GM19467 (cell line): ENCODE results near the gene OR1E2.
"Not testable (repeated sequence)": the region's sequence is repeated elsewhere in the genome, so short reads cannot be mapped to it uniquely, and the experiment has no call there.

Source experiments
- ATAC-seq: cut with Tn5 transposase; IDR thresholded peaks from one replicate; pipeline ENCODE4 v1.9.1; 2021; ENCODE audit warnings: mild to moderate bottlenecking, moderate library complexity; ENCODE audit not compliant: unreplicated experiment

The OR1E2 gene

GRCh38 chr17:3433741-3434140 is at the start of gene OR1E2:
TSS of gene OR1E2 (minus strand) at chr17:3433841. CDS start at chr17:3433841, 0 bp downstream.
- ATAC-seq: no peak

DNA sequence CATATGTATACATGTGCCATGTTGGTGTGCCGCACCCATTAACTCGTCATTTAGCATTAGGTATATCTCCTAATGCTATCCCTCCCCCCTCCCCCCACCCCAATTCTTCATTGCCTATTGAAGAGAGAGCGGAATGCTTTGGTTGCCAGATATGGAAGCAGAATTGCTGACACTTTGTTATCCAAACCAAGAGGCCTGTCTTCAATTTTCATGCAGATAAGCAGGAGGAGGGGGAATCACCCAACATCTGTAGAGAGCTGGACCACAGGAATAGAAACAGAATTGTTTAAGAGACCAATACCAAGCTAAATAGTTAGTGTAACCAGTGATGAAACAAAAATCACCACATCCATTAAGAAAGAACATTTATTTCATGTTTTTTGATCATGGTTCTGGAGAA is 49.2 kb upstream of the OR1E2 start:
- no peak for ATAC-seq

- ATAC-seq: no peak
Observed at GRCh38 chr17:3479988-3480387, 46.3 kb upstream of the OR1E2 start.

DNA sequence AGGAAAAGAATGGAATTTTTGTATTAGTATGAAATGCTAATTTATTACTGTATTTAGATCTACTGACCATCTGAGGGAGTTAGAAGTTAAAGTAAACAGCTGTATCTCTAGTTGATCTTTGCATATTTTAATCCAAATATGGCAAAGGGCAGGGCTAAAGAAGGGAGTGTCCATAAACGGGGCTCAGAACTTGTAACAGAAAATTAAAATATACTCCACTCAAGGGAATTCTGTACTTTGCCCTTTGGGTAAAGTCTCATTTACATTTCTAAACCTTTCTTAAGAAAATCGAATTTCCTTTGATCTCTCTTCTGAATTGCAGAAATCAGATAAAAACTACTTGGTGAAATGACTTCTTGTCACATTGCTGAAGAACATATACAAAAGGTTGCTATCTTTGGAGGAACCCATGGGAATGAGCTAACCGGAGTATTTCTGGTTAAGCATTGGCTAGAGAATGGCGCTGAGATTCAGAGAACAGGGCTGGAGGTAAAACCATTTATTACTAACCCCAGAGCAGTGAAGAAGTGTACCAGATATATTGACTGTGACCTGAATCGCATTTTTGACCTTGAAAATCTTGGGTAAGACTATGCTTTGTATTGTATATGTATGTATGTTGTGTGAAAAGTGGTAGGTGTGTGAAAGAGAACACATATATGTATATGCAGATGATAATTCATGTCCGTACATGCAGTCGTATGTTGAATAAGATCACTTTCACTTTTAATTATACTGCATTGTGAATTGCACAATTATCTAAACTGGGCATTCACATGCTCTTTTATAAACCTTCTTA is 42.4 kb upstream of the OR1E2 start, which contains the start of gene ASPA:
ASPA (plus strand) TSS at position 186 of the 799 bp plus-strand sequence; CDS start at position 349, 163 bp downstream.
- no peak for ATAC-seq

DNA sequence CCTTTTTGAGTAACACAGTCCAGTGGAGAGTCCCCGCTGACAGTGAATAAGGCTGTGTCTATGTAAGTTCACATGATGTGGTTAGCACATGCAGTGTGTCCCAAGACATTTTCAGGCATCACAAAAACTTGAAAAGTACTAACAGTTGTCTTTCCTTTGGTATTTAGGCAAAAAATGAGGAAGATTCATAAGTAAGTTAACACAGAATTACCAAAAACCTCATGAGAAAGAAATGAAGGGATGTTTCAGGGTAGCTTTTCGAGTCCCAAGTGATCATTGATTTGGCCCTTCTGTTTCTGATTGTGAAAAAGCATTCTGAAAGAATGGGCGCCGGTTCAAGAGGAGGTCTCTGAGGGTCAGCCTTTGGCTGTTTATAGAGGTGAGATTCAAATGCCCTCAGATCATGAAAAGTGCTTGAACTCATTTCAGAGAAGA is 41.6 kb upstream of the OR1E2 start:
- no peak for ATAC-seq

DNA sequence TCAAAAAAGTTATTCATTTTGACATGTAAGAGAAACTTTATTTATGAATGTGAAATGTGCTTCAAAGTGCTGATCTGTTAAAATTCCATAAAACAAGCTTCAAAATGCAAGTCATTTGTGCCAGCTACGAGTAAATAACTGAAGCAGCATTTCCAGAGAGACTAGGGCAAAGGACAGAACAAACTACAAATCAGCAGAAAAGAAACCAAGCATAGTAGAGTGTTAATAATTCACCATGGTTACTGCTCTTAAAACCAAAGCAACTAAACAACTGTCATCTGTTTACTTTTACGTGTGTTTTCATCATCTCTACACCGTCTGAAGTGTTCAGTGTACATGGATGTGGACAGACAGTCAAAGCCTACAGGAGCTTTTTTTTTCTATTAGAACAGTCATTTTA is 40.6 kb upstream of the OR1E2 start:
- ATAC-seq: no peak

- no peak for ATAC-seq
Observed at GRCh38 chr17:3472137-3472536, 38.5 kb upstream of the OR1E2 start.

DNA sequence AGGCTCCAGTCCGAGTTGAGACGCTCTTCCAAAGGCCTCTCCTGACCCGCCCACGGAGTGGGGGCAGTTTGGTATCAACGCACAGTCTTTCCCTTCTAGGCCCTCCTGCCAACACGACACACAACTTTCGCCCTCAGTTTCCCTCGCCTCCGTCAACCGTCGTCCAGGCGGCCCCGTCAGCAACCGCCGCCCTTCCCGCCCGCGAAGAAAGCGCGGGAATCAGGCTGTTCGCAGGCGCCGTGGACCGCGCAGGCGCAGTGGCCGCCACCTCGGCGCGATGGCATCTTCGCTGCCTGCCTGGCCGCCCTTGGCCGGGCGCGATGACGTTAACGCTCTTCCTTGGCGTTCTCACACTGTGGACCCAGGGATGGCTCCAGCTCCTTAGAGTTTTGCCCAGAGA is 38.0 kb upstream of the OR1E2 start, which contains the start of gene SPATA22:
SPATA22 (minus strand) TSS at position 221 of the 400 bp plus-strand sequence. CDS start 2,494 bp downstream, outside the sequence.
- no peak for ATAC-seq

DNA sequence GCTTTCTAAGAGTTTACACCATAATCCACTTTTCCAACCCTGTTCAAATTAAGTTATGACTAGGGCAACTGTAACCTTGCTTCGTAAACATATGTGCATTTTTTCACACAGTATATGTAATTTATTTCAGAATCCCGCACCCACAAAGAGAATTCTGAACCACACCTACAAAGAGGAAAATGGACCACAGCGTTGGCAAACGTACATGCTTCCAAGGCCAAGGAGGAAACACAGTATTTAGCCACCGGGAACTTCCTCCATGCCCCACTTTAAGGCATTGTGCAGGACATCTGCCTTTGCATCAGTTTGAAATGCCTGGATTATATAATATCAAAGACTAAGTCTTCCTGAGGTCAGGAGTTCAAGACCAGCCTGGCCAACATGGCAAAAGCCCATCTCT is 35.9 kb upstream of the OR1E2 start:
- ATAC-seq: no peak

GRCh38 chr17:3466355-3466754 is 32.7 kb upstream of the OR1E2 start:
- not testable (repeated sequence) for ATAC-seq

- ATAC-seq: no peak
Observed at GRCh38 chr17:3448059-3448665, 14.5 kb upstream of the OR1E2 start.

- ATAC-seq: no peak
Observed at GRCh38 chr17:3447625-3448024, 14.0 kb upstream of the OR1E2 start.

- ATAC-seq: no peak
Observed at GRCh38 chr17:3440451-3440850, 6.8 kb upstream of the OR1E2 start.

- ATAC-seq: no peak
Observed at GRCh38 chr17:3438368-3438767, 4.7 kb upstream of the OR1E2 start.

DNA sequence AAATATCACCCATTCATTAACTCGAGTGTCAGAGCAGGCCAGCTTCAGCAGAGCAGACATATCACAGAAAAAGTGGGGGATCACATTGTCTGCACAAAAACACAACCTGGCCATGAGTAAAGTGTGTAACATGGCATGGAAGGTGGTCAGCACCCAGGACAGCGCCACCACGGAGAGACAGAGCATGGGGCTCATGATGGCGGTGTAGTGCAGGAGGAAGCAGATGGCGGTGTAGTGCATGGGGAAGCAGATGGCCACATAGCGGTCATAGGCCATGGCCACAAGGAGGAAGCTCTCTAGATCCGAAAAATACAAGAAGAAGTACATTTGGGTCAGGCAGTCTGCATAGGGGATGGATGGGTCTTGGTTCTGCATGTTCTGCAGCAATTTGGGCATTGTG is 426 bp downstream of the OR1E2 start:
- not testable (repeated sequence) for ATAC-seq

DNA sequence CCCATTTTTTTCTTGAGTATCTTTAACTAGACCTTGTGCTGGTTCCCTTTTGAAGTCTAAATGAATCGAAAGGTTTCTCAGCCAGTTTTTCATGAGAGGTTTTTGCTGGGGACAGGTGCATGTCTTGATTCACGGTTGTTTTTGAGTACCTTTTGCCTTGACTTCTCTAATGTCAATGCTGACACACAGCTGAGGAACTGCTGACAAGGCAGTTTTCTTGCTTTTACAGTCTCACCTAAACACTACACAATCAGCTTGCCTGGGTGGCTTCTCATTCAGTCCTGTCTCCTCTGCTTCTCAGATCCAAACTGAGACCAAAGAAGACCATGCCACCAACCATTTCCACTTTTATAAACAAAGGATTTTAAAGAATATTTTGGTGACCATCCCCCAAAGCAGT is 15.4 kb downstream of the OR1E2 start:
- ATAC-seq: no peak

- no peak for ATAC-seq
Observed at GRCh38 chr17:3415610-3416009, 18.0 kb downstream of the OR1E2 start.

- not testable (repeated sequence) for ATAC-seq
Observed at GRCh38 chr17:3412216-3412615, 21.4 kb downstream of the OR1E2 start.

DNA sequence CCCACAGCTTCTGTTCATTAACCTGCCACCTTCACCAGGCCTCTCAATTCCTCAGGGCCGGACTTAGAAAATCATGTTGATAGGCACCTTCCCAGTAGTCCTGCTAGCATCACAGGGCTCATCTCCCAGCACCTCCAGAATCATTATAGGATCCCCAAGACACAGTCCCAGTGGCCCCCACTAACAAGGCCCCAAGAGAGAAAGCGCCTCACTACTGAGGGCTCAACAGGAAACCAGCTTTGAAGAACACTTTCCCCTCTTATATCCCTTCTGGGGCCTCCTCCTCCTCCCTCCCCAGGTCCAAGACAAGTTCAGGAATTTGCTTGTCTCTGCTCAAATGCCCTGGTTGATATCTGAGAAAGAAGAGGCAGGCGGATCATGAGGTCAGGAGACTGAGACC is 22.6 kb downstream of the OR1E2 start, which contains the start of gene OR3A3:
OR3A3 (plus strand) TSS at position 301 of the 400 bp plus-strand sequence.
- ATAC-seq: no peak

- ATAC-seq: not testable (repeated sequence)
Observed at GRCh38 chr17:3403856-3404255, 29.8 kb downstream of the OR1E2 start.

GRCh38 chr17:3401786-3402185 is 31.9 kb downstream of the OR1E2 start:
- no peak for ATAC-seq

- no peak for ATAC-seq
Observed at GRCh38 chr17:3400055-3400454, 33.6 kb downstream of the OR1E2 start.
